Endometrium (tissue), 2 donors: Measurements from ENCODE around the gene UBFD1.
"Not testable (repeated sequence)": the region's sequence is repeated elsewhere in the genome, so short reads cannot be mapped to it uniquely, and the experiment has no call there.

Experiments
- FAIRE-seq: peaks from 2 replicates; lab custom pipeline; 2012; peaks lifted over from hg19 to GRCh38; lab: Jason Lieb, UNC
- donor health status: control.
- donor health status: control.

The UBFD1 gene

DNA sequence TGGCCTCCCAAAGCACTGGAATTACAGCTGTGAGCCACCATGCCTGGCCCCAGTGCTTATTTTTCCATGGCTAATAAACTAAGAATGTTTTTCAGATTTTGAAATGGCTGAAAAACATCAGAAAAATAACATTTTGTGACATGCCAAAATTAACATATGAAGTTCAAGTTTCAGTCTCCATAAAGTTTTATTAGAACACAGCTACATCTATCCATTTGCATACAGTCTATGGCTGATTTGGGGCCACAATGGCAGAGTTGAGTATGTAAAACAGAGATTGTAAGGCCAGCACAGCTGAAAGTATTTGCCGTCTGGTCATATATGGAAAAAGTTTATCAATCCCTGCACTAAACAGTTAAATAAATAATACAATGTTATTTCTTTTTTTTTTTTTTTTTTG lies 52.4 kb downstream of the UBFD1 start:
- FAIRE-seq = no peak

DNA sequence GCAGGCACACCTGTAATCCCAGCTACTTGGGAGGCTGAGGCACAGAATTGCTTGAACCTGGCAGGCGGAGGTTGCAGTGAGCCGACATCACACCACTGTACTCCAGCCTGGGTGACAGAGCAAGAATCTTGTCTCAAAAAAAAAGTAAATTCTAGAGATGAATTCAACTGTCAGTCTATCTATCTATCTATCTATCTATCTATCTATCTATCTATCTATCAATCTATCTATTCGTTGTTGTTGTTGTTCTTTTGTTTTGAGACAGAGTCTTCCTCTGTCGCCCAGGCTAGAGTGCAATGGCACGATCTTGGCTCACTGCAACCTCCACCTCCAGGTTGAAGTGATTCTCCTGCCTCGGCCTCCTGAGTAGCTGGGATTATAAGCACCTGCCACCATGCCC lies 53.4 kb downstream of the UBFD1 start:
- not testable (repeated sequence) for FAIRE-seq

DNA sequence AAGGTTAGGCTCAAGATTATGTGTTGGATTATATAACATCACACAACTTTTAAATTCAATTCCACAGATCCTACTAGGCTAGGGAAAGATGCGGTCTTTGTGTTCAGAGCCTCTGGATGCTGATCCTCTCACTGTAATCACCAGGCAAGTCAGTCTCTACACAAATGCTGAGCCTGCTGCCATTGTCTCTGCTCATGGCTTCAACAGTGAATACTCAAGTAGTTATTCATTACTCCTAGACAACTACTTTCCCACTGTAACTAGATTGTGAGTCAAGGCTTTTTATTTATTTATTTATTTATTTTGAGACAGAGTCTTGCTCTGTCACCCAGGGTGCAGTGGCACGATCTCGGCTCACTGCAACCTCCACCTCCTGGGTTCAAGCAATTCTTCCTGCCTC lies 54.4 kb downstream of the UBFD1 start:
- no peak for FAIRE-seq

DNA sequence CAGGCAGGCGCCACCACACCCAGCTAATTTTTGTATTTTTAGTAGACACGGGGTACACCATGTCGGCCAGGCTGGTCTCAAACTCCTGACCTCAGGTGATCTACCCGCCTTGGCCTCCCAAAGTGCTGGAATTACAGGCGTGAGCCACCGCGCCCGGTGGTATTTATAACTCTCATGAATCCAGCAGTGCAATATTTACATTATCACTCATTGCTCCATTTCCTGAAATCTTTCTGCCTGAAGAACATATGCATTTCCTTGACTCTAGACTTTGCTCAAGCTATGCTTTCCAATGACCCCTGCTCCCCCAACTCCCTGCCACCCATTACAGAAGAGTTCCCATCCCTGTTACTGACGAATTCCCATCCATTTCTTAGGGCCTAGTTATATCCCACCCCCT lies 58.3 kb downstream of the UBFD1 start:
- no peak for FAIRE-seq
